SK-N-MC (cell line): ENCODE measurements around the gene IGSF9B.

Experiments used
- EZH2 ChIP-seq: fragments of 200-600 bp; sonication (generic); IDR thresholded peaks from one replicate; pipeline ENCODE4 v1.6.1; 2017; ENCODE audit warnings: antibody characterized with exemption
- POLR2AphosphoS5 ChIP-seq: IDR thresholded peaks from 2 replicates; pipeline ENCODE4 v1.6.1; 2012; ENCODE audit warnings: mild to moderate bottlenecking, low read depth, low read length, borderline replicate concordance

- TF ChIP-seq POLR2AphosphoS5 (no peak), EZH2 (no peak)
Measured at GRCh38 chr11:133967599-133968238, 11.0 kb upstream of the IGSF9B start.
